Neural progenitor cell (in vitro differentiated cells): ENCODE results near the gene ZMYND10. TPM values are rescaled to one million over a fixed set of nuclear protein-coding genes. Genes with fewer than 3 reads are reported as not detected.

Source experiments
- DNase-seq: peaks from one replicate; pipeline ENCODE4 v3.0.0-alpha.2; 2016; ENCODE audit warnings: low spot score
- H2AFZ ChIP-seq: fragments of 200-600 bp; sonication (generic); replicated peaks from 2 replicates; pipeline ENCODE4 v1.6.1; 2016; ENCODE audit warnings: antibody characterized with exemption
- H3F3A ChIP-seq: fragments of 200-600 bp; sonication (generic); 2 replicates; pipeline ENCODE4 v1.6.1; 2016; ENCODE audit warnings: antibody characterized with exemption, low read depth
- H3K27ac ChIP-seq: fragments of 200-600 bp; sonication (generic); 2 replicates; pipeline ENCODE4 v1.5.1; 2016; ENCODE audit warnings: mild to moderate bottlenecking
- H3K27me3 ChIP-seq: fragments of 200-600 bp; sonication (generic); 2 replicates; pipeline ENCODE4 v1.6.1; 2016; ENCODE audit warnings: mild to moderate bottlenecking, moderate library complexity
- H3K36me3 ChIP-seq: fragments of 200-600 bp; sonication (generic); 2 replicates; pipeline ENCODE4 v1.5.1; 2016
- H3K4me1 ChIP-seq: fragments of 200-600 bp; sonication (generic); 2 replicates; pipeline ENCODE4 v1.6.1; 2016; ENCODE audit warnings: mixed run types
- H3K4me2 ChIP-seq: fragments of 200-600 bp; sonication (generic); 2 replicates; pipeline ENCODE4 v1.6.1; 2016
- H3K4me3 ChIP-seq: fragments of 200-600 bp; sonication (generic); 2 replicates; pipeline ENCODE4 v1.5.1; 2016
- H3K79me2 ChIP-seq: fragments of 200-600 bp; sonication (generic); 2 replicates; pipeline ENCODE4 v1.6.1; 2016; ENCODE audit warnings: low read depth
- H3K9ac ChIP-seq: fragments of 200-600 bp; sonication (generic); 2 replicates; pipeline ENCODE4 v1.6.1; 2016
- H3K9me3 ChIP-seq: fragments of 200-600 bp; sonication (generic); 2 replicates; pipeline ENCODE4 v1.5.1; 2016; ENCODE audit warnings: low read depth
- H4K20me1 ChIP-seq: fragments of 200-600 bp; sonication (generic); 2 replicates; pipeline ENCODE4 v1.6.1; 2016; ENCODE audit warnings: low read depth
- H3K27ac Mint-ChIP-seq: 3 replicates; pipeline ENCODE4 v1.8.0; 2021; ENCODE audit warnings: mixed read lengths
- H3K27me3 Mint-ChIP-seq: 2 replicates; pipeline ENCODE4 v1.8.0; 2022; ENCODE audit warnings: low read depth, mild to moderate bottlenecking, inconsistent platforms, moderate library complexity, mixed read lengths; ENCODE audit not compliant: insufficient read depth
- H3K36me3 Mint-ChIP-seq: 3 replicates; pipeline ENCODE4 v1.8.0; 2021; ENCODE audit warnings: mixed read lengths
- H3K4me1 Mint-ChIP-seq: 3 replicates; pipeline ENCODE4 v1.8.0; 2021; ENCODE audit warnings: mixed read lengths
- H3K4me3 Mint-ChIP-seq: 3 replicates; pipeline ENCODE4 v1.8.0; 2021; ENCODE audit warnings: mild to moderate bottlenecking, moderate library complexity, mixed read lengths
- H3K9me3 Mint-ChIP-seq: 3 replicates; pipeline ENCODE4 v1.8.0; 2020; ENCODE audit warnings: mixed read lengths
- EZH2 ChIP-seq: fragments of 200-600 bp; sonication (generic); IDR thresholded peaks from 2 replicates; pipeline ENCODE4 v1.6.1; 2017; ENCODE audit warnings: antibody characterized with exemption, mild to moderate bottlenecking, moderate library complexity
- EZH2phosphoT487 ChIP-seq: fragments of 200-600 bp; sonication (generic); IDR thresholded peaks from 2 replicates; pipeline ENCODE4 v1.6.1; 2017; ENCODE audit warnings: antibody characterized with exemption
- total RNA-seq: library from RNA; depleted of rRNA; stranded (reverse); fragments of >200 nt; gene quantifications from 2 replicates; pipeline ENCODE4 v1.2.3, GENCODE V29; 2015; ENCODE audit warnings: low replicate concordance
- TF ChIP-seq, protein P1 (sequence below): fragments of 200-600 bp; sonication (generic); IDR thresholded peaks from 2 replicates; pipeline ENCODE4 v1.5.1; 2017; ENCODE audit warnings: antibody characterized with exemption, mild to moderate bottlenecking

Gene ZMYND10
- total RNA-seq, 1 donor from 2014 or later = 0.37 TPM

GRCh38 chr3:50294492-50295403, 50.8 kb downstream of the ZMYND10 start:
- no peak overlapping the region for H3K27ac ChIP-seq
- peaks cover 6% of the 10 kb centered on the region for H4K20me1 ChIP-seq
- Mint-ChIP-seq H3K27ac (no peak overlapping the region), H3K9me3 (no peaks in the 10 kb centered on the region), H3K36me3 (peaks cover 1% of the 10 kb centered on the region), H3K27me3 (peaks cover 12% of the 10 kb centered on the region), H3K4me1 (peaks cover 24% of the 10 kb centered on the region), H3K4me3 (no peak overlapping the region)
- H3K4me2 ChIP-seq = no peak overlapping the region
- no peaks in the 10 kb centered on the region for H3K9me3 ChIP-seq
- no peaks in the 10 kb centered on the region for H3K27me3 ChIP-seq
- peaks cover 12% of the 10 kb centered on the region for H3K79me2 ChIP-seq
- no peak overlapping the region for H3K9ac ChIP-seq
- no peak overlapping the region for H2AFZ ChIP-seq
- H3K36me3 ChIP-seq = no peaks in the 10 kb centered on the region
- peaks cover 18% of the 10 kb centered on the region for H3K4me1 ChIP-seq
- no peaks in the 10 kb centered on the region for H3F3A ChIP-seq
- H3K4me3 ChIP-seq = no peak overlapping the region
- TF ChIP-seq EZH2 (no peak), EZH2phosphoT487 (no peak)
- TF ChIP-seq, protein P1, sequence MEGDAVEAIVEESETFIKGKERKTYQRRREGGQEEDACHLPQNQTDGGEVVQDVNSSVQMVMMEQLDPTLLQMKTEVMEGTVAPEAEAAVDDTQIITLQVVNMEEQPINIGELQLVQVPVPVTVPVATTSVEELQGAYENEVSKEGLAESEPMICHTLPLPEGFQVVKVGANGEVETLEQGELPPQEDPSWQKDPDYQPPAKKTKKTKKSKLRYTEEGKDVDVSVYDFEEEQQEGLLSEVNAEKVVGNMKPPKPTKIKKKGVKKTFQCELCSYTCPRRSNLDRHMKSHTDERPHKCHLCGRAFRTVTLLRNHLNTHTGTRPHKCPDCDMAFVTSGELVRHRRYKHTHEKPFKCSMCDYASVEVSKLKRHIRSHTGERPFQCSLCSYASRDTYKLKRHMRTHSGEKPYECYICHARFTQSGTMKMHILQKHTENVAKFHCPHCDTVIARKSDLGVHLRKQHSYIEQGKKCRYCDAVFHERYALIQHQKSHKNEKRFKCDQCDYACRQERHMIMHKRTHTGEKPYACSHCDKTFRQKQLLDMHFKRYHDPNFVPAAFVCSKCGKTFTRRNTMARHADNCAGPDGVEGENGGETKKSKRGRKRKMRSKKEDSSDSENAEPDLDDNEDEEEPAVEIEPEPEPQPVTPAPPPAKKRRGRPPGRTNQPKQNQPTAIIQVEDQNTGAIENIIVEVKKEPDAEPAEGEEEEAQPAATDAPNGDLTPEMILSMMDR = no peak
- peak; percentile 1 for DNase-seq

GRCh38 chr3:50294089-50294488, 51.4 kb downstream of the ZMYND10 start:
- H3K9me3 Mint-ChIP-seq = no peaks in the 10 kb centered on the region
- no peak overlapping the region for H3K9ac ChIP-seq
- H3K27ac ChIP-seq = no peak overlapping the region
- H3K4me1 ChIP-seq = peaks cover 18% of the 10 kb centered on the region
- peaks cover 6% of the 10 kb centered on the region for H4K20me1 ChIP-seq
- H3K9me3 ChIP-seq = no peaks in the 10 kb centered on the region
- no peak overlapping the region for H3K4me3 Mint-ChIP-seq
- no peak overlapping the region for H3K4me3 ChIP-seq
- no peak overlapping the region for H2AFZ ChIP-seq
- TF ChIP-seq, protein P1 = no peak
- TF ChIP-seq EZH2 = no peak
- no peak for TF ChIP-seq EZH2phosphoT487
- H3K27me3 Mint-ChIP-seq = peaks cover 10% of the 10 kb centered on the region
- H3K27me3 ChIP-seq = no peaks in the 10 kb centered on the region
- no peaks in the 10 kb centered on the region for H3K36me3 ChIP-seq
- DNase-seq = no peak
- no peak overlapping the region for H3K27ac Mint-ChIP-seq
- H3K4me1 Mint-ChIP-seq = peaks cover 19% of the 10 kb centered on the region
- no peak overlapping the region for H3K4me2 ChIP-seq
- no peaks in the 10 kb centered on the region for H3F3A ChIP-seq
- peaks cover 1% of the 10 kb centered on the region for H3K36me3 Mint-ChIP-seq
- peaks cover 12% of the 10 kb centered on the region for H3K79me2 ChIP-seq

GRCh38 chr3:50293079-50293801, 52.3 kb downstream of the ZMYND10 start:
- Histone ChIP-seq H3K9me3 (no peaks in the 10 kb centered on the region), H3K4me3 (peak overlapping the region; percentile 77), H3K4me1 (peaks cover 13% of the 10 kb centered on the region), H3F3A (no peaks in the 10 kb centered on the region), H2AFZ (no peak overlapping the region), H3K36me3 (no peaks in the 10 kb centered on the region), H3K27ac (no peak overlapping the region), H4K20me1 (peaks cover under 1% of the 10 kb centered on the region), H3K9ac (no peak overlapping the region), H3K4me2 (peak overlapping the region; percentile 74), H3K27me3 (no peaks in the 10 kb centered on the region), H3K79me2 (peaks cover 12% of the 10 kb centered on the region)
- Mint-ChIP-seq H3K9me3 (no peaks in the 10 kb centered on the region), H3K27me3 (peaks cover 12% of the 10 kb centered on the region), H3K4me1 (peaks cover 16% of the 10 kb centered on the region), H3K27ac (peak overlapping the region; percentile 92), H3K36me3 (peaks cover 1% of the 10 kb centered on the region), H3K4me3 (peak overlapping the region; percentile 87)
- TF ChIP-seq EZH2phosphoT487 (no peak), EZH2 (no peak)
- TF ChIP-seq, protein P1 = no peak
- DNase-seq = peak; percentile 1
